ENCODE data around the gene UPF2.
"Not testable (repeated sequence)": the region's sequence is repeated elsewhere in the genome, so short reads cannot be mapped to it uniquely, and the experiment has no call there.

UPF2 gene

DNA sequence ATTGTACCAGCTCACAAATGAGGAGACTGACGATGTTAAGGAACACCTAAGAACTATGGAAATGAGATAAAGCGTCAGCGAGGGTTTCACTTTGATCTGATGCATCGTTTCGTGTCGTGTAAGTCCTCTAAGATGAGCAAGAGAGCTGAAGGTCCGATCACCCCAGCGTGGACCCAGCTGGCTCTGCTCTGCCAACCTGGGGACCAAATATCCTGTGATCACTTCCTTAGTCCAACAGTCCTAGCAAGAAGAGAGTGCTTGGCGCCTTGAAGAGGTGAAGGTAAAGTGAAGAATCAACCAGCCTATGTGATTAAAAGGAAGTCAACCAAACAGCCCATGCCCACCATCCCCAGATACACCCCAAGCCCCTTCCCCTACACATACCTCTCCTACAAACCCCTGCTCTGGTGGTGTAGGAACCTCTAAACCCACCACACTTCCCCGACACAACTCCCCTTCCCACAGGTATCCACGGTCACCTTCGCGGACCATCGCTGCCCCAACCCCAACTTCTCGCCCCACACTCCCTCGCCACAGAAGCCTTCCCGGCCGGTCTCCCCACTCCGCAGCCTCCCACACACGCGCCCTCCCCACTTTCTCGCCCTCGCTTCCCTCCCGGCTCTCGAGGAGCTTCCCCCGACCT lies 722 bp downstream of the UPF2 start:
- DNase-seq, result peak; percentile 39

DNA sequence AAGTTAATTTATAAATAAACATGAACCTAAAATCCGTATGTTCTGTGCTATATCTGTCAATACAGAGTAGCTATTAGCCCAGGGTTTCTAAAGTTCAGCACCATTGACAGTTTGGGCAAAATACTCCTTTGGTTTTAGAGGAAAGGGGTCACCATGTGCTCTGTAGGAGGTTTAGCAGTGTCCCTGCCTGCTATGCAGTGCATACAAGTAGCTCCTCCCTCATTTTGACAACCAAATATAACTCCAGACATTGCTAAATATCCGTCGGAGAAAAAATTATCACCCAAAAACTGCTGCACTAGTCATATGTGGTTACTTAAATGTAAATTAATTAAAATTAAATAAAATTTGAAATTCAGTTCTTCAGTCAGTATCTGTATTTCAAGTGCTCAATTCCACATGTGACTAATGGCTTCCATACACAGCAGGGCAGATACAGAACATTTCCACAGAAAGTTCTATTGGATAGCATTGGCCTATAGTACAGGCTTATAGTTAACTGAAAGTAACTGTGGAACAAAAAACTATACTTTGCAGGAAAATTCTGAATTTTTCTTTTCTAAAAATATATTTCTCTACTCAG lies 6.4 kb downstream of the UPF2 start:
- no peak for DNase-seq

DNA sequence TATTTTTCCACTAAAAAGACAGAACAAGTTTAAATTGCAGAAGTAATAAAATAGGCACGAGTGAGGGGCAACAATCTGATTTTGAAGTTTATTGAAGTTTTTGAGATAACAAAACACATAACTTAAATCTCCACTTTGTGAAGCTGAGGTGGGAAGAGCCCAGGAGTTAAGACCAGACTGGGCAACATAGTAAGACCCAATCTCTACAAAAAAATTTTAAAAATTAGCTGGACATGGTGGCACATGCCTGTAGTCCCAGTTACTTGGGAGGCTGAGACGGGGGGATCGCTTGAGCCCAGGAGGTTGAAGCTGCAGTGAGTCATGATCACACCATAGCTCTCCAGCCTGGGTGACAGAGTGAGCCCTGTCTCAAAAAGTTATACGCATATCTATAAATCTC lies 11.2 kb downstream of the UPF2 start:
- no peak for DNase-seq

DNA sequence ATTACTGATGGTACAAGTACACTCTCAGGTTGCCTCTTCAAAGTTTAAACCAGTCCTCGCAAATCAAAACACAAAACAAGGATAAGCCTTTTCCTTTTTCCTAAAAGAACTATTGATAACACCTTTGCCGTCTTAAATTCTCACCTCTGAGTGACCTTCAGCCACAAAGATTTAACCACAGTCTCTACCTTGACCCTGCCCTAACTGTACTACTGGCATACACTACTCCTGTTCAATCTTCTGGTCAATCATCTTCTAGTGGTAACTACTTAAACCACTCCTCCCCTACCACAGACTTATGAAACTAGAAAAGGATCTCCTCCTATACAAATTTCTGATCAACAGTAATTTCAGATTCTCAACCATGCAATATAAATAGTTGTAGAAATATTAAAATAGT lies 15.1 kb downstream of the UPF2 start:
- no peak for DNase-seq

DNA sequence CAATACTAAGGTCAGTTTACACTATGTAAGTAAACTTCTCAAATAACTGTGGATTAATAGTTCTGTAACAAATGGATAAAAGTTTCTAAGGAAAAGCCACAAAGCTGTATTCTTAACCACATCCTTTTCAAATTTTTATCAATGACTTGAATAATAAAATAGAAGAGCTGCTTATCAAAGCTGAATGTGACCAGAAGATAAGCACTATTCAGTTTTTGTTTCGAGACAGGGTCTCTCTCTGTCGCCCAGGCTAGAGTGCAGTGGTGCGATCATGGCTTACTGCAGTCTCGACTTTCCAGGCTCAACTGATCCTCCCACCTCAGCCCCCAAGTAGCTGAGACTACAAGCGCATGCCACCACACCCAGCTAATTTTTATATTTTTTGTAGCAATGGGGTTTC lies 17.0 kb downstream of the UPF2 start:
- no peak for DNase-seq

DNA sequence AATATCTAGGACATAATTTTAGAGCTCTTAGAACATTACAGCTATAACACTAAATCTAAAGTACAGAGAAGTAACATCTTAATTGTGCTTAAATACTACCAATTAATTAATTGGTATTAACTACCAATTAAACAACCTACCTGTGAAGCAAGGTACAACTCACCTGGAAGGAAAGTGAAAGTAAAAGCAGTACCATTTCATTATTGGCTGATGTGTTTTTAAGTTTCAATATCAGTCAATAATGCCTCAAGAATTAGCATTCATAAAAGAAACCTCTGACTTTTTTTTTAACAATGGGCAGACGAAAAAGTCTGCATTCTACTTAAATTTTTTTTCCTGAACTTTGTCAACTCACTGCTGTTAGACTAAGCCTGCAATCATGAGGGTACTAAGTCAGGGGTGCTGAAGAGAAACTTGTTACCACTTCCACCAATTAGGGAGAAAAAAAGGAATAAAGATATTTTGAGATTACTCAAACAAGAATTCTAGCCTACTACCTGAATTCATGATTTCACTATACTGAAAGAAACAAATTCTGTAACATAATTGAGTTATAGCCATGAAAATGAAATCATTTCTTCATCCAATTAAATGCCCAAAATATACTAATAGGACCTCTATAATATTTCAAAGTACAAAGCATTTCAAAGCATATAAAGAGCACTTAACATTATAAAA lies 19.9 kb downstream of the UPF2 start:
- DNase-seq, result no peak

DNA sequence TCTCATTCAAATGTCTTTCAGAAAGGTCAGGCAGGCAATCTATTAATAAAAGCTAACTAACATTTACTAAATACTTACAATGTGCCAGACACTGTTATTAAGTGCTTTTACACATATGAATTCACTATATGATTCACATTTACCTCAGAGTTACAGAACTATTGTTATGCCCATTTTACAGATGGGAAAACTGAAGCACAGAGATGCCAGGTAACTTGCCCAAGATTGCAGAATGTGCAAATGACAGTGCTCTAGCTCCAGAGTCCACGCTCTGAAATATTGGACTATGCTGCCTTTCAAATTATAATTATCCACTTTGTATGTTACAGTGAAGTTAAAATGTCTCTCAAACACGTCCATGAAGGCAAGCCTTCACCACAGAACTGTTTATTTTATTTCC lies 22.0 kb downstream of the UPF2 start:
- no peak for DNase-seq

DNA sequence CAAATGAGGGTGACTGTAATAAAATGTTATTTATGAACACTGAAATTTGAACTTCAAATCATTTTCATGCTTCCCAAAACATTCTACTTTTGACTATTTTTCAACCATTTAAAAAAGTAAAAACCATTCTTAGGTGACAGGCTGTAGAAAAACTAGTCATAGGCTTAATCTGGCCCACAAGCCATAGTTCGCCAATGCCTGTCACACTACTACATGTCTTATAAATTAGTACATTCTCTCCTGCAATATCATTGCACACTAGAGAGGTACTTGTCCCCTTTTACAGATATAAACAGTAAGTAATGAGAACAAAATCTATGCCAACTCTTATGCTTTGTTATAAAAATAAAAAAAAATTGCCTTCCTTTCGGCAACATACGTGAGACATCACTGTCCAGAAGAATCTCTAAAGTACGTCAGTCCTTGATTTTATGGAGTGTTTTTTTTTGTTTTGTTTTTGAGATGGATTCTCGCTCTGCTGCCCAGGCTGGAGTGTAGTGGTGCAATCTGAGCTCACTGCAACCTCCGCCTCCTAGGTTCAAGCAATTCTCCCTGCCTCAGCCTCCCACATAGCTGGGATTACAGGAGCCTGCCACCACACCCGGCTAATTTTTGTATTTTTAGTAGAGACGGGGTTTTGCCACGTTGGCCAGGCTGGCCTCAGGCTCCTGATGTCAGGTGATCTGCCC lies 23.2 kb downstream of the UPF2 start:
- no peak for DNase-seq

DNA sequence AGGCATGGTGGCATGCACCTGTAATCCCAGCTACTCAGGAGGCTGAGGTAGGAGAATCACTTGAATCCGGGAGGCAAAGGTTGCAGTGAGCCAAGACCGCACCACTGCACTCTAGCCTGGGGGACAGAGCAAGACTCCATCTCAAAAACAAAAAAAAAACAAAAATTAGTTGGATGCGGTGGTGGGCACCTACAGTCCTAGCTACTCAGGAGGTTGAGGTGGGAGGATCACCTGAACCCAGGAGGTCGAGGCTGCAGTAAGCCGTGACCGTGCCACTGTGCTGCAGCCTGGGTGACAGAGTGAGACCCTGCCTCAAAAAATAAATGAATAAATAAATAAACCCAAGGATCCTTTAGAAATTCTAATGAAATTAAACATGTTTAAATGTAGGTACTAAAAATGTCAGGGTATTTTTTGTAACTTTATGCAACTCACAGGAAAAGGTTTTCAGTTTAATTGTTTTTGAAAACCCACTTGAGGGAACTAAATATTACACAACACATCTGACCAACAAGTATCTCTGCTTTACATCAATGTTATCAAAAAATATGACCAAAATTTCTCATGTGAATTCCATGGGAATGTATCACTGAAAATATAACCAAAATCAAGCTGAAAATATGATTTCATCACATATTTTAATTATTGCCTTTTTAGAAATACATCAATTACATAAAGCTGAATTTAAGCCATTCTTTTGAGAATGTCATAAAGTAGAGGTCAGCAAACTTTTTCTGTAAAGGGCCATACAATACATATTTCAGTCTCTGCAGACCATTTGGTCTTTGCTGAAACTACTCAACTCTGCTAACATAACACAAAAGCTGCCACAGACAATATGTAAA lies 23.9 kb downstream of the UPF2 start:
- DNase-seq, result no peak

DNA sequence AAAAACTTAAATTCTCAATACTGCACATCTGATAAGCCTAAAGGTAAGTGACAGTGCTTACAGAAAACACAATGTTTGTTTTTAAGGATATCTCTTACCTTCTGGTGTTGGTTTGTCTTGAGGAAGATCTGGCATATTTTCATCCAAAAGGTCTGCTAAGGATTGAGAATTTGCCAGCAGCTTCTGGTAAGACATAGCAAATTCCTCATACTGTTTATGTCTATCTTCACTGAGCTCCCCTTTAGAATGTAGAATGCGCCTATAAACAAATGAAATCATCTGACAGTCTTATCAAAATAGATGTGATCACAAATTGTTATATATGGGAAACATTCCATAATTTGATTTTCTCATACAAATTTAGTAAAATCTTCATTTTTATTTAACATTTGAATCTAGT lies 28.7 kb downstream of the UPF2 start:
- no peak for DNase-seq

DNA sequence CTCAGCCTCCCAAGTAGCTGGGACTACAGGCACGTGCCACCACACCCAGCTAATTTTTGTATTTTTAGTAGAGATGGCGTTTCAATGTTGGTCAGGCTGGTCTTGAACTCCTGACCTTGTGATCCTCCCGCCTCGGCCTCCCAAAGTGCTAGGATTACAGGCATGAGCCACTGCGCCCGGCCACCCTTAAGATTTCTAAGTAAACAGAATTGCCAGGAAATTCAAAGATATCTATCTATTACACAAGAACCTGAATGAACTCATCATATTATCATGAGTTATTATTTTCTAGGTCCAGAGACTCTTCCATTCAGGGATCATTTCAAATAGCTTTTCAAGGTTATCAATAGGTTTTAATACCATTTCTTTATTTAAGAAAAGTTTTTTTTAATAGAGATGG lies 29.2 kb downstream of the UPF2 start:
- DNase-seq, result not testable (repeated sequence)

DNA sequence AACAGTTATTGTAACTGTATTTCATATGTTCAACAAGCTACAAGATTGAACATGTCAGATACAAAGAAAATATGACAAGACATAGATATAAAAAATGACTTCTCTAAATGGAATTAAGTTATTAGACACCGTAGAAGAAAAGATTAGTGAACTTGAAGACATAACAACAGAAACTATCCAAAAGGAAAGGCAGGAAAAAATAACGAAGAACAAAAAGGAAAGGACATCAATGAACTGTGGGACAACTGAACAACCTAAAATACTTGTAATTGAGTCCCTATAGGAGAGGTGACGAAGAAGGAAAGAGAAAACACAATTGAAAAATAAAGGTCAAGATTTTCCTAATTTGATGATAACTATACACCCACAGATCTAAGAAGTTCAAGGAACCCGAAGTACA lies 32.3 kb downstream of the UPF2 start:
- DNase-seq, result no peak

DNA sequence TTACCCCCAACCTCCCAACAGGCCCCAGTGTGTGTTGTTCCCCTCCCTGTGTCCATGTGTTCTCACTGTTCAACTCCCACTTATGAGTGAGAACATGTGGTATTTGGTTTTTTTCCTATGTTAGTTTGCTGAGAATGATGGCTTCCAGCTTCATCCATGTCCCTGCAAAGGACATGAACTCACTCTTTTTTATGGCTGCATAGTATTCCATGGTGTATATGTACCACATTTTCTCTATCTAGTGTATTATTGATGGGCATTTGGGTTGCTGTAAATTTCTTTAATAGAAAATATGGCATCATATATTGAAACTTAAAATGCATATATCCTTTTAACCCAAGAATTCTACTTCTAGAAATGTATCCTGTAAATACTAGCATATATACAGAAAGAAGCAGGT lies 33.8 kb downstream of the UPF2 start:
- DNase-seq, result not testable (repeated sequence)

DNA sequence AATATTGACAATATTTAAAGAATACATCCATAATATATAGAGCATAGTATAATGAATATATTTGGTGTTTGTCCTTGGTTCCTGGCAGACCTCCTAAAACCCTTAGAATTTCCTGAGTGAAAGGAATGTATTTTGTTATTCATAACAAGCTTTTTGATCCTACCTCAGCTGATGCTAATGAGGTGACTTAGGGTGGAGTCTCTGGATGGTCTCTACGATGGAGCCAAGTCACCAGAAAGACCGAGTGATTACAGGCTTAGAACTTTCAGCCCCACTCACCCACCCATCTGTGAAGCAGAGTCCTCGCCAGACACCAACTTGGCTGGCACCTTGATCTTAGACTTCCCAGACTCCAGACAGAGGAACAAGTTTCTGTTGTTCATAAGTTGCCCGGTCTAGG lies 35.9 kb downstream of the UPF2 start:
- DNase-seq, result no peak

DNA sequence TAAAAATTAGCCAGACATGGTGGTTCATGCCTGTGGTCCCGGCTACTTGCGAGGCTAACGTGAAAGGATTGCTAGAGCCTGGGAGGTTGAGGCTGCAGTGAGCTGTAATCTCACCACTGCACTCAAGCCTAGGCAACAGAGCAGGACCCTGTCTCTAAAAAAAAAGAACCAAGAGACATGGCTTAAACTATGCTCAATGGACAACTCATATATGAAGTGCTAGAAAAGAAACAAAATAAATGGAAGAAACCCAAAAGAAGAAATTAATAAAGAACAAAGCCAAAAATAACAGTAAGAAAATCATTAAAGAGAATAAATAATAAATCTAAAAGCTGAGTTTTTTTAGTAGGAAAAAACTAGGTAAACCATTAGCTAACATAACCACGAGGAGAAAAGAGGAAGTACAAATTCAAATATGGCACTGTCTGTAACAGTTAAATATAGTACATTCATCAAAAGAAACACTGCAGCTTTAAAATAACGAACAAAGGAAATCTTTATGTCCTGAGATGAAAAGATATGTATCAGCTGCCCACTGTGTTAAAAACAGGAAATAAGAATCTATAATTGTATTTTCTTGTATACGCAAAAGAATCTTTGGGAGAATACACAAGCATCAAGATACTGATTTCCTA lies 48.7 kb downstream of the UPF2 start:
- DNase-seq, result no peak

DNA sequence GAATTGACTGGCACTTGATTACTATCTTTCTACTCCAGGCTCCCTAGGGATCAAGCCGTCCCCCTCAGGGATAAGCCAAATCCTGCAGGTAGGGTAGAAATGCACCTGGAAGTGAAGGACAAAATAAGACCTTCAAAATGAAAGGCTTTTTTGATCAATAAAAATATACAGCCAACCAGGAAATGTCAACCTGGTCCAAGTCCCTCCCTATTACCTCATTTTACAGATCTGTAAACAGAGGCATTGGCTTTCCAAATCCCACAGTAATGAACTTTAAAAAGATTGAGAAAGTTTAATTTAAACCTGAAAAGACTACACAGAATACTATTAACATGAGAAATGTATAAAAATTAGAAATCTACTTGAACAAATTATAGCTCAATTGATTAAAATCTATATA lies 53.7 kb downstream of the UPF2 start:
- DNase-seq, result no peak

DNA sequence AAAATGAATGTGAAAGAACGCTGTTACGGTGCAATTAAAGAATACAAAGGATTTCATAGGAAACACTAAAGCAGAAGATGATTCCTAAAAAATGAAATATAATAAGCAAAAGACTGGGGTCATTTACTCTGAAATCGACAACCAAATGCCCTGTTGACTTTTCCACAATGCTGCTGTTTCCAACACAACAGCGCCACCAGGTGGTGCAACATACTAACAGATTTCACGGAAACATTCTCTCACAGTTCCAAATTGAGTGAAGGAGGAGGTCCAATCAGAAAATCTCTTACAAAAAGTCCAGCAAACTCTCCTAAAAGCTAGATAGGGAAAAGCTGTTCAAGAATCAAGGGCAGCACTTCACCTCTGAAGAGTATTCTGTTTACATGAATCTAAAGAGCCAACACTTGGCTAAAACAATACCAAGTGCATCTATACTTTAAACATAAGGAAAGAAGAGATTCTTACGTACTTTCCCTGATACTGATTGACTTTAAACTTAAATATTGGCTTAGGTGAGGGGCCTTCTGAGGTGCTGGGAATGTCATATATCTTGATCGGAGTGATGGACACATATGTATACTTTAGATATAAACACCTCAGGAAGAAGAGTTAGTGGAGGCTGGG lies 55.9 kb downstream of the UPF2 start:
- peak; percentile 71 for DNase-seq

DNA sequence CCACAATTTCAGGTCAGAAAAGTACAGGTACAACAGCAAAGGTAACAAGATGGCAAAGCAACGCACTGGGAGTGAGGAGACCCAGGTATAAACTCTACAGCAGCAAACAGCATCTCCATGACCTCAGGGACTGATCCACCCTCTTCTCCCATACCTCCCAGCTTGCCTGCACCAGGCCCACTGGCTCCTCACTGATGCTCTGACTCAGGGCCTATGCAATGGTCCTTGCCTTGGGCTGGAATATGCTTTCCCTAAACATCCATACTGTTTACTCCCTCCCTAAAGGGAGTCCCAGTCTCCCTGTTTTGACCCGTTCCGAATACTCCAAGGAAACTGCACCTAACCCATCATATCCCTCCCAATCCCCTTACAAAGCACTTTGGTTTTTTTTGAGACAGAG lies 60.4 kb downstream of the UPF2 start:
- no peak for DNase-seq

DNA sequence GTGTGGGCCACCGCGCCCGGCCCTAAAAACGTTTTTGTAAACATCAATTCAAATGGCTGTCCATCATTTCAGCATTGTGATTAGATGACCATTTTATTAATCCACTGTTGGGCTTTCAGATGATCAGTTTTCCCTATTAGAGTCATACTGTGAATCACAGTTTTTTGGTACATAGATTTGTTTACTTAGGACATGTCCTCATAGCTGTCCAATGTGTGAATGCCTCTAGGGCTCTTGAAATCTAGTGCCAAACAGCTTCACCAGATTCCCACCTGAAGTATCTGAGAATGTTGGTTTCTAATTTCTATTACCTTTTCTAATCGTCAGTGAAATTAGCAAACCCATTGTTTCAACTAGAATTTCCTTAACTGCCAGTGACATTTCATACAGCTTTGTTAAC lies 66.8 kb downstream of the UPF2 start:
- DNase-seq, result no peak

DNA sequence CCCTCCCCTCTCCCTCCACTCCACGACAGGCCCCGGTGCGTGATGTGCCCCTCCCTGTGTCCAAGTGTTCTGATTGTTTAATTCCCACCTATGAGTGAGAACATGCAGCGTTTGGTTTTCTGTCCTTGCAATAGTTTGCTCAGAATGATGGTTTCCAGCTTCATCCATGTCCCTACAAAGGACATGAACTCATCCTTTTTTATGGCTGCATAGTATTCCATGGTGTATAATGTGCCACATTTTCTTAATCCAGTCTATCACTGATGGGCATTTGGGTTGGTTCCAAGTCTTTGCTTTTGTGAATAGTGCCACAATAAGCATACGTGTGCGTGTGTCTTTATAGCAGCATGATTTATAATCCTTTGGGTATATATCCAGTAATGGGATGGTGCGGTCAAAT lies 70.1 kb downstream of the UPF2 start:
- DNase-seq, result not testable (repeated sequence)

DNA sequence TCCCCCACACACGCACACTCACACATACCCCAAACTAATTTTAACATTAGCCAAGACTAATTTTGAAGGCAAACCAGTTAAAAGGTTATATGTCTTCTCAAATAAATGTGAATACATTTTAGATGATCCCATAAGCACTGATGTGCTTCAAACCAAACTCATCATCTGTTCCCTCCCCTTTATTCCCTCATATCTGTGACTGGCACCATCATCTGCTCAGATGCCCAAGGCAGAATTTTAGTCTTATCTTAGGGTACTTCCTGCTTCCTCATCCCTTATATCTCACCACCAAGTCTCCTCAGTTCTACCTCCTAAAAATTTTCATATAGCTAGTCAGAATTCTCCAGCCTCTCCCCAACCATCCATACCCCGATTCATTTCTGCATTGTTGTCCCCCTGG lies 80.4 kb downstream of the UPF2 start:
- DNase-seq, result no peak

DNA sequence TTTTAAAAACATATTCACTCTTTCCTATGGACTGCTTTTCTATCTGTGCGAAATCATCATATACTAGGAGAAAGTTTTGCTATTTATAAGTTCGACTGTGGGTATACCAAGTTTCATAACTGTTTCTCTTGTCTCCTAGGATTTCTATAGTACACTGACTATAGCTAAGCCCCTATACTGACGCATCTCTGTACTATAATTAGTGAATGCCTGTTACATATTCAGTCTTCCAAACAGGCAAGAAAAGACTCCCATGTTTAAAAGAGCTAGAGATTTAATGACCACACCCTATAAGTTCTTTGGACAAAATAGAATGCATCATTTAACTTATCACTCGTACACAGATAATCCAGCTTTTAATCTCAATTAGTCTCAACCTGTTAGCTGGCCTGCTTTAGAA lies 80.8 kb downstream of the UPF2 start:
- no peak for DNase-seq

Measured in stimulated activated CD4-positive, alpha-beta T cell treated with anti-CD3 and anti-CD28 coated beads, Interleukin-4, amount 100 ng/mL, for 24 hours (primary cell).